H1 (cell line): ENCODE measurements around the gene B3GLCT. TPM values are rescaled to one million over a fixed set of nuclear protein-coding genes. Genes with fewer than 3 reads are reported as not detected.

Experiments
- CTCF ChIA-PET: fragments of 300-600 bp; sonication (Branson Sonifier 250); formaldehyde crosslinking; loops from one replicate; lab custom pipeline; 2021; ENCODE audit not compliant: partially characterized antibody; lab: Charles Lee
- POLR2A ChIA-PET: fragments of 300-600 bp; sonication (Branson Sonifier 250); formaldehyde crosslinking; loops from one replicate; lab custom pipeline; 2021; ENCODE audit warnings: inconsistent platforms; ENCODE audit not compliant: partially characterized antibody; lab: Charles Lee
- DNase-seq, 2 experiments: peaks; one replicate each; pipeline versions ENCODE4 v3.0.0 to v3.0.0-alpha.2; 2010 to 2022; ENCODE audit warnings: low spot score in 2 of 2, low read depth in 1 of 2, mixed read lengths in 1 of 2
- FAIRE-seq: peaks from 2 replicates; lab custom pipeline; 2011; peaks lifted over from hg19 to GRCh38; lab: Jason Lieb, UNC
- H2AFZ ChIP-seq: 2 replicates; pipeline ENCODE4 v1.8.1; 2012; ENCODE audit warnings: low read length, inconsistent platforms
- H2AK5ac ChIP-seq: 2 replicates; pipeline ENCODE4 v1.6.1; 2013; ENCODE audit warnings: low read depth, low read length
- H2BK120ac ChIP-seq: replicated peaks from 2 replicates; pipeline ENCODE3; 2013; ENCODE audit warnings: low read depth, low read length, inconsistent platforms
- H2BK12ac ChIP-seq: 2 replicates; pipeline ENCODE4 v1.6.1; 2013; ENCODE audit warnings: low read depth, low read length
- H2BK15ac ChIP-seq: 2 replicates; pipeline ENCODE4 v1.6.1; 2013; ENCODE audit warnings: low read length
- H2BK20ac ChIP-seq: 2 replicates; pipeline ENCODE4 v1.6.1; 2013; ENCODE audit warnings: low read length
- H2BK5ac ChIP-seq: 2 replicates; pipeline ENCODE4 v1.6.1; 2013; ENCODE audit warnings: low read depth, low read length
- H3K14ac ChIP-seq: 2 replicates; pipeline ENCODE4 v1.6.1; 2013; ENCODE audit warnings: inconsistent platforms; ENCODE audit not compliant: insufficient read length
- H3K18ac ChIP-seq: 2 replicates; pipeline ENCODE4 v1.6.1; 2013; ENCODE audit warnings: low read length; ENCODE audit errors: extremely low read depth
- H3K23ac ChIP-seq: 2 replicates; pipeline ENCODE4 v1.6.1; 2013; ENCODE audit warnings: inconsistent platforms; ENCODE audit not compliant: insufficient read length
- H3K23me2 ChIP-seq: 2 replicates; pipeline ENCODE4 v1.6.1; 2013; ENCODE audit warnings: low read depth, low read length
- H3K27ac ChIP-seq: 2 replicates; pipeline ENCODE4 v1.6.1; 2011; ENCODE audit warnings: low read depth, low read length, inconsistent platforms
- H3K27me3 ChIP-seq, 4 experiments: replicated peaks in 1 of 4; 1 replicate in 1 of 4; 2 replicates in 3 of 4; pipeline versions ENCODE4 v1.6.1 to v1.8.1; 2011 to 2013; ENCODE audit warnings: low read length in 3 of 4, mild to moderate bottlenecking in 3 of 4, inconsistent platforms in 2 of 4, mixed read lengths in 2 of 4, moderate library complexity in 1 of 4; ENCODE audit not compliant: control insufficient read depth in 3 of 4, insufficient read depth in 3 of 4; ENCODE audit errors: extremely low read depth in 1 of 4
- H3K36me3 ChIP-seq, 4 experiments: 2 replicates each; pipeline versions ENCODE4 v1.6.1 to v1.8.1; 2011 to 2013; ENCODE audit warnings: mild to moderate bottlenecking in 4 of 4, low read length in 3 of 4, moderate library complexity in 2 of 4, control low read depth in 1 of 4, inconsistent platforms in 1 of 4; ENCODE audit not compliant: insufficient read depth in 4 of 4, control insufficient read depth in 2 of 4
- H3K4ac ChIP-seq: replicated peaks from 2 replicates; pipeline ENCODE3; 2013; ENCODE audit warnings: low read length, low read depth, mixed read lengths, inconsistent platforms; ENCODE audit not compliant: insufficient read length
- H3K4me1 ChIP-seq, 4 experiments: replicated peaks in 1 of 4; 1 replicate in 1 of 4; 2 replicates in 3 of 4; pipeline versions ENCODE4 v1.6.1 to v1.8.1; 2011 to 2013; ENCODE audit warnings: low read length in 3 of 4, inconsistent platforms in 2 of 4, mixed read lengths in 1 of 4; ENCODE audit not compliant: insufficient read depth in 4 of 4, control insufficient read depth in 3 of 4
- H3K4me2 ChIP-seq, 2 experiments: 2 replicates each; pipeline versions ENCODE4 v1.6.1 to v1.8.1; 2011 to 2013; ENCODE audit warnings: low read depth in 2 of 2, low read length in 2 of 2, control low read depth in 1 of 2, inconsistent platforms in 1 of 2, mild to moderate bottlenecking in 1 of 2; ENCODE audit not compliant: insufficient read depth in 1 of 2
- H3K4me3 ChIP-seq, 4 experiments: fragments of 200-600, 300-600 bp in 1 of 4; sonication (generic), shearing (Covaris generic), sonication (Bioruptor Twin) in 1 of 4; 2 replicates each; pipeline versions ENCODE4 v1.5.1 to v1.8.1; 2011 to 2016; ENCODE audit warnings: low read length in 4 of 4, low read depth in 3 of 4, control low read depth in 2 of 4, inconsistent platforms in 2 of 4, mild to moderate bottlenecking in 2 of 4, mixed read lengths in 1 of 4, moderate library complexity in 1 of 4; ENCODE audit not compliant: insufficient read depth in 2 of 4; ENCODE audit errors: extremely low read depth in 1 of 4
- H3K56ac ChIP-seq: replicated peaks from 2 replicates; pipeline ENCODE3; 2013; ENCODE audit warnings: low read depth, mild to moderate bottlenecking, mixed read lengths, low read length, inconsistent platforms; ENCODE audit not compliant: insufficient read length
- H3K79me1 ChIP-seq: 2 replicates; pipeline ENCODE4 v1.6.1; 2013; ENCODE audit warnings: low read depth, low read length, control low read depth
- H3K79me2 ChIP-seq, 2 experiments: 2 replicates each; pipeline versions ENCODE4 v1.6.1 to v1.8.1; 2012 to 2013; ENCODE audit warnings: low read length in 2 of 2, mild to moderate bottlenecking in 2 of 2, inconsistent platforms in 1 of 2; ENCODE audit not compliant: insufficient read depth in 2 of 2, control insufficient read depth in 1 of 2
- H3K9ac ChIP-seq, 4 experiments: replicated peaks in 1 of 4; 1 replicate in 1 of 4; 2 replicates in 3 of 4; pipeline versions ENCODE4 v1.6.1 to v1.8.1; 2011 to 2013; ENCODE audit warnings: low read depth in 3 of 4, low read length in 3 of 4, control low read depth in 2 of 4, mild to moderate bottlenecking in 2 of 4, moderate library complexity in 2 of 4, inconsistent platforms in 1 of 4; ENCODE audit errors: extremely low read depth in 1 of 4
- H3K9me3 ChIP-seq, 2 experiments: 2 replicates each; pipeline versions ENCODE4 v1.6.1 to v1.8.1; 2012 to 2013; ENCODE audit warnings: mild to moderate bottlenecking in 2 of 2, moderate library complexity in 2 of 2, control low read depth in 1 of 2, inconsistent platforms in 1 of 2, low read depth in 1 of 2, low read length in 1 of 2, mixed read lengths in 1 of 2; ENCODE audit not compliant: insufficient read depth in 2 of 2
- H4K20me1 ChIP-seq, 2 experiments: replicated peaks in 1 of 2; 2 replicates each; pipeline versions ENCODE3 to v1.8.1; 2011 to 2013; ENCODE audit warnings: inconsistent platforms in 2 of 2, low read length in 2 of 2, mild to moderate bottlenecking in 1 of 2; ENCODE audit not compliant: insufficient read depth in 2 of 2, control insufficient read depth in 1 of 2
- H4K5ac ChIP-seq: 2 replicates; pipeline ENCODE4 v1.6.1; 2013; ENCODE audit warnings: low read length, low read depth, mixed read lengths, inconsistent platforms; ENCODE audit not compliant: insufficient read length
- H4K8ac ChIP-seq: 2 replicates; pipeline ENCODE4 v1.8.0; 2013; ENCODE audit warnings: mild to moderate bottlenecking, moderate library complexity, low read length, inconsistent platforms; ENCODE audit not compliant: insufficient read depth; ENCODE audit errors: extremely low read depth
- H4K91ac ChIP-seq: replicated peaks from 2 replicates; pipeline ENCODE3; 2013; ENCODE audit warnings: low read length, mixed read lengths, inconsistent platforms; ENCODE audit not compliant: insufficient read length
- BCL11A ChIP-seq, 2 experiments: IDR thresholded peaks; one replicate each; pipeline ENCODE4 v1.6.1; 2011; ENCODE audit warnings: low read depth in 2 of 2, low read length in 2 of 2, mild to moderate bottlenecking in 2 of 2
- CHD1 ChIP-seq: IDR thresholded peaks from 2 replicates; pipeline ENCODE4 v1.6.1; 2012; ENCODE audit warnings: low read depth, low read length, improper control_type of control experiment
- EZH2 ChIP-seq: fragments of 200-600 bp; sonication (generic); IDR thresholded peaks from 2 replicates; pipeline ENCODE4 v1.7.1; 2012; ENCODE audit warnings: low read depth, mild to moderate bottlenecking, moderate library complexity, low read length, inconsistent platforms; ENCODE audit not compliant: severe bottlenecking
- KDM4A ChIP-seq: IDR thresholded peaks from one replicate; pipeline ENCODE4 v1.7.1; 2012; ENCODE audit warnings: low read depth, mild to moderate bottlenecking, moderate library complexity, low read length, inconsistent platforms; ENCODE audit not compliant: severe bottlenecking
- SIN3A ChIP-seq, 2 experiments: IDR thresholded peaks in 1 of 2; conservative IDR thresholded peaks in 1 of 2; 2 replicates each; pipeline ENCODE4 v1.6.1; 2011 to 2012; ENCODE audit warnings: low read length in 2 of 2, improper control_type of control experiment in 1 of 2, low read depth in 1 of 2, mild to moderate bottlenecking in 1 of 2
- YY1 ChIP-seq: IDR thresholded peaks from 2 replicates; pipeline ENCODE4 v1.6.1; 2011; ENCODE audit warnings: low read depth, mild to moderate bottlenecking, low read length
- ZNF274 ChIP-seq: IDR thresholded peaks from 2 replicates; pipeline ENCODE4 v1.7.0; 2012; ENCODE audit warnings: low read length, borderline replicate concordance; ENCODE audit errors: extremely low read depth
- WGBS, 2 experiments: shearing (Covaris generic) in 1 of 2; methylation state at CpG; one replicate each; pipeline versions ENCODE4 v1.1.6 to v1.1.7; 2013 to 2015; ENCODE audit warnings: low lambda C conversion rate in 2 of 2, mixed read lengths in 2 of 2, inconsistent platforms in 1 of 2, low coverage in 1 of 2, missing lambda C conversion rate in 1 of 2; ENCODE audit not compliant: insufficient replicate concordance in 2 of 2, insufficient coverage in 1 of 2, insufficient read length in 1 of 2; ENCODE audit errors: extremely low coverage in 1 of 2, missing lambda C conversion rate in 1 of 2; 5-methylcytosine and 5-hydroxymethylcytosine counted together
- polyA plus RNA-seq, 7 experiments: library from polyadenylated mRNA; depleted of rRNA in 3 of 7; stranded (reverse) in 5 of 7; unstranded in 2 of 7; fragments of >200 nt in 5 of 7; fragments of 200-250 nt in 2 of 7; gene quantifications; 1 replicate in 5 of 7; 2 replicates in 1 of 7; 4 replicates in 1 of 7; pipeline versions ENCODE4 v1.2.1 to v1.2.3, GENCODE V29; 2011 to 2013; ENCODE audit warnings: missing spikeins in 2 of 7, mixed read lengths in 2 of 7
- total RNA-seq: library from RNA; stranded (reverse); fragmentation: NEBNext Ultra II Directional; extraction: Animal tissue kit (Norgen Biotek cat#: 25700); gene quantifications from 2 replicates; pipeline ENCODE4 v1.2.1, GENCODE V29; 2021
- TF ChIP-seq, protein P1 (sequence below): IDR thresholded peaks from 2 replicates; pipeline ENCODE4 v1.6.1; 2011; ENCODE audit warnings: low read length, improper control_type of control experiment

Gene B3GLCT
- total and polyA plus RNA-seq, 2 of the 8 experiments (the other 6 are each of a cell fraction or from before 2014, with no cell fraction given): 1.5 to 4.1 TPM

GRCh38 chr13:31242367-31242766 lies 42.6 kb downstream of the B3GLCT start:
- H3K23ac ChIP-seq: no peak overlapping the region
- no peak overlapping the region for H2AFZ ChIP-seq
- no peak overlapping the region for H3K56ac ChIP-seq
- no peaks in the 10 kb centered on the region for H4K20me1 ChIP-seq
- H2BK12ac ChIP-seq: no peak overlapping the region
- CTCF ChIA-PET: interaction anchor here (1.2 to 2.3 kb wide), 5 partner anchors 10 to 192 kb away, joined by 3 to 7 read pairs (median 4); no protein-coding TSS in a partner anchor
- FAIRE-seq (no peak), DNase-seq (no peak)
- no peak overlapping the region for H3K14ac ChIP-seq
- H4K91ac ChIP-seq: no peak overlapping the region
- 81% methylated on average over 2 of the region's 2 CpGs; no CpG with 5 or more reads in 1 of the 2 experiments for WGBS, 2 experiments
- no peak overlapping the region for H2BK20ac ChIP-seq
- H3K9ac ChIP-seq: no peak overlapping the region
- H3K79me2 ChIP-seq: no peaks in the 10 kb centered on the region
- H3K4ac ChIP-seq: no peak overlapping the region
- H3K36me3 ChIP-seq: no peaks in the 10 kb centered on the region
- no peak overlapping the region for H3K27ac ChIP-seq
- H4K8ac ChIP-seq: no peak overlapping the region
- H3K18ac ChIP-seq: no peak overlapping the region
- no peaks in the 10 kb centered on the region for H3K23me2 ChIP-seq
- H3K4me1 ChIP-seq: no peaks in the 10 kb centered on the region
- TF ChIP-seq ZNF274: no peak
- TF ChIP-seq EZH2: no peak
- no peak for TF ChIP-seq CHD1
- no peak for TF ChIP-seq KDM4A
- TF ChIP-seq, protein P1, sequence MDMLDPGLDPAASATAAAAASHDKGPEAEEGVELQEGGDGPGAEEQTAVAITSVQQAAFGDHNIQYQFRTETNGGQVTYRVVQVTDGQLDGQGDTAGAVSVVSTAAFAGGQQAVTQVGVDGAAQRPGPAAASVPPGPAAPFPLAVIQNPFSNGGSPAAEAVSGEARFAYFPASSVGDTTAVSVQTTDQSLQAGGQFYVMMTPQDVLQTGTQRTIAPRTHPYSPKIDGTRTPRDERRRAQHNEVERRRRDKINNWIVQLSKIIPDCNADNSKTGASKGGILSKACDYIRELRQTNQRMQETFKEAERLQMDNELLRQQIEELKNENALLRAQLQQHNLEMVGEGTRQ: no peak
- TF ChIP-seq SIN3A (conservative IDR thresholded peaks at IDR 0.05 in 1 of 2, IDR thresholded peaks at IDR 0.05 in 1 of 2; ENCODE audit: low read depth in 1 of 2, low read length in 2 of 2): no peak
- TF ChIP-seq BCL11A (IDR thresholded peaks at IDR 0.05; ENCODE audit: low read depth in 2 of 2, low read length in 2 of 2): no peak
- TF ChIP-seq YY1: no peak
- H4K5ac ChIP-seq: no peak overlapping the region
- no peak overlapping the region for H3K4me2 ChIP-seq
- no peaks in the 10 kb centered on the region for H3K9me3 ChIP-seq
- POLR2A ChIA-PET: no interaction called here
- no peaks in the 10 kb centered on the region for H3K27me3 ChIP-seq
- no peak overlapping the region for H2AK5ac ChIP-seq
- H3K79me1 ChIP-seq: no peaks in the 10 kb centered on the region
- H2BK5ac ChIP-seq: no peak overlapping the region
- H3K4me3 ChIP-seq: no peak overlapping the region
- no peak overlapping the region for H2BK15ac ChIP-seq
- no peak overlapping the region for H2BK120ac ChIP-seq
